ENCODE data around the gene OARD1.

The OARD1 gene

GRCh38 chr6:41074692-41075436, 2.7 kb upstream of the OARD1 start:
- no peak for TF ChIP-seq CTCF (IDR thresholded peaks at IDR 0.05; ENCODE audit: extremely low read depth, missing control alignments)
- DNase-seq (ENCODE audit: low spot score), result no peak

GRCh38 chr6:41073968-41074691, 2.0 kb upstream of the OARD1 start:
- no peak for DNase-seq (ENCODE audit: low spot score)
- no peak for TF ChIP-seq CTCF (IDR thresholded peaks at IDR 0.05; ENCODE audit: extremely low read depth, missing control alignments)

- TF ChIP-seq CTCF (IDR thresholded peaks at IDR 0.05; ENCODE audit: extremely low read depth, missing control alignments), result no peak
- DNase-seq (ENCODE audit: low spot score), result peak; percentile 79
These were observed 1.2 kb upstream of the OARD1 start for GRCh38 chr6:41073203-41073967.

- no peak for TF ChIP-seq CTCF (IDR thresholded peaks at IDR 0.05; ENCODE audit: extremely low read depth, missing control alignments)
- DNase-seq (ENCODE audit: low spot score), result peak; percentile 97
These were observed 663 bp upstream of the OARD1 start, which contains the start of gene NFYA for GRCh38 chr6:41072836-41073202. NFYA (plus strand) TSS chr6:41072974; CDS start chr6:41079090, 6,116 bp downstream.

GRCh38 chr6:41071501-41071922, 644 bp downstream of the OARD1 start:
- no peak for DNase-seq (ENCODE audit: low spot score)
- no peak for TF ChIP-seq CTCF (IDR thresholded peaks at IDR 0.05; ENCODE audit: extremely low read depth, missing control alignments)

- peak; percentile 30 for DNase-seq (ENCODE audit: low spot score)
- TF ChIP-seq CTCF (IDR thresholded peaks at IDR 0.05; ENCODE audit: extremely low read depth, missing control alignments), result peak; percentile 65
These were observed 5.3 kb downstream of the OARD1 start for GRCh38 chr6:41066867-41067304.
